GM20000 (cell line): ENCODE measurements around the gene RAB15.

Experiments used
- DNase-seq: peaks from one replicate; pipeline ENCODE4 v3.0.0; 2012; ENCODE audit warnings: low spot score
- TF ChIP-seq, protein P1 (sequence below): IDR thresholded peaks from 2 replicates; pipeline ENCODE4 v1.5.1; 2012; ENCODE audit warnings: mild to moderate bottlenecking, control low read depth; ENCODE audit errors: extremely low read depth, missing control alignments

RAB15 gene

DNA sequence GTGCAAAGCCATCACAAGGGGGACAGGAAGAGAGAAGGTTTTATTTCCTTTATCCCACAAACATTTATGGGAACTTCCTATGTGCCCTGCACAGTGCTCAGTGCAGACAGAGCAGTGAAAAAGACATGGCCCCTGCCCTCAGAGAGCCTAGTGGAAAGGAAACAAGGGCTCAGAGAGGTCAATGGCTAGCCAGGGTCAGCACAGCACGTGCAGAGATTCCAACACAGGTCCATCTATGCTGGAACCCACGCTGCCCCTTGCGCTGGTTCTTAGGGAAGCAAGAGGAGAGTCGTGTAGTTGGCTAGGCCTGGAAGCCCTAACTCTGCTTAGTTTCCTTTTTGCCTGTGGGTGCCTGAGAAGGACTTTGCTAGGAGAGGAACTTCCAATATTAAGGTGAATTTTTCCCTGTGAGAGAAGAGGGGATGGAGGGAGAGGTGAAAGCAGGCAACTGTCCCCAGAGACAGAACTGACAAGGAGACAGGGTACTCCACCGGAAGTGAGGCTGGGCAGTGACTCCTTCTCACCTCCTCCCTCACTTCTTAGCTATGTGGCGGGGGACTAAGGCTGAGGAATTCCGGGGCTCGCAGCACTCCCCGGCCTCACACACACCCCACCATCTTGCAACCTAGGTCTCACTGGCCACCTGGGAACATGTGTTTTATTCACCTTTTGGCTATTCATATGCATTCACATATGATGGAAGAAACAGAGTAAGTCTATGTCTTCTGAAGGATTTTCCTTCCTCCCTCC, 17.5 kb downstream of the RAB15 start:
- DNase-seq, result no peak
- TF ChIP-seq, protein P1, sequence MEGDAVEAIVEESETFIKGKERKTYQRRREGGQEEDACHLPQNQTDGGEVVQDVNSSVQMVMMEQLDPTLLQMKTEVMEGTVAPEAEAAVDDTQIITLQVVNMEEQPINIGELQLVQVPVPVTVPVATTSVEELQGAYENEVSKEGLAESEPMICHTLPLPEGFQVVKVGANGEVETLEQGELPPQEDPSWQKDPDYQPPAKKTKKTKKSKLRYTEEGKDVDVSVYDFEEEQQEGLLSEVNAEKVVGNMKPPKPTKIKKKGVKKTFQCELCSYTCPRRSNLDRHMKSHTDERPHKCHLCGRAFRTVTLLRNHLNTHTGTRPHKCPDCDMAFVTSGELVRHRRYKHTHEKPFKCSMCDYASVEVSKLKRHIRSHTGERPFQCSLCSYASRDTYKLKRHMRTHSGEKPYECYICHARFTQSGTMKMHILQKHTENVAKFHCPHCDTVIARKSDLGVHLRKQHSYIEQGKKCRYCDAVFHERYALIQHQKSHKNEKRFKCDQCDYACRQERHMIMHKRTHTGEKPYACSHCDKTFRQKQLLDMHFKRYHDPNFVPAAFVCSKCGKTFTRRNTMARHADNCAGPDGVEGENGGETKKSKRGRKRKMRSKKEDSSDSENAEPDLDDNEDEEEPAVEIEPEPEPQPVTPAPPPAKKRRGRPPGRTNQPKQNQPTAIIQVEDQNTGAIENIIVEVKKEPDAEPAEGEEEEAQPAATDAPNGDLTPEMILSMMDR, result no peak

- TF ChIP-seq, protein P1, result no peak
- DNase-seq, result no peak
These were observed 18.5 kb downstream of the RAB15 start for GRCh38 chr14:64953661-64954060.

DNA sequence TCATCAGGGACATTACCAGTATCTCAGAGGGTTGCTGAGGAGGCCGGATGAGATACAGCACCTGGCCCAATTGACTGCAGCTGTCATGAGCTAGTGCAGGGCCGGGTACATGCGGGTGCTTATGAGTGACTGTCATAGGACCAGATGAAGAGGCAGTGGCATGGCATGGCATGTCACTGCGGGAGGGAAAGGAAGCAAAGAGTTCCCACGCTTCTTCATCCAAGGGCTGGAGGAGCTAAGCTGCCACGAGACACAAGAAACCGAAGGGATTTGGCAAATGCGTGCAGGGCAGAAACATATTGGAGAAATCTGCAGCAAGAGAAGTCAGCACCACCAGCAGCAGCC, 18.9 kb downstream of the RAB15 start:
- TF ChIP-seq, protein P1, result no peak
- DNase-seq, result no peak

- TF ChIP-seq, protein P1, result no peak
- DNase-seq, result peak; percentile 67
These were observed 19.4 kb downstream of the RAB15 start for GRCh38 chr14:64952598-64953309.

GRCh38 chr14:64951724-64952123, 20.4 kb downstream of the RAB15 start:
- TF ChIP-seq, protein P1, result no peak

GRCh38 chr14:64951291-64951690, 20.8 kb downstream of the RAB15 start:
- TF ChIP-seq, protein P1, result no peak
- DNase-seq, result no peak

More at GRCh38 chr14:64951724-64952123, 20.4 kb downstream of the RAB15 start:
- no peak for DNase-seq

GRCh38 chr14:64950889-64951288, 21.2 kb downstream of the RAB15 start:
- TF ChIP-seq, protein P1, result no peak
- DNase-seq, result no peak
